HepG2 (cell line): Measurements from ENCODE around the gene NUP85. TPM values are rescaled to one million over a fixed set of nuclear protein-coding genes. Genes with fewer than 3 reads are reported as not detected.
A peak's percentile ranks its signal among the peaks of the same experiment; 100 is the strongest.

Experiments used
- FOXK2 ChIP-seq: fragments of 450-650 bp; IDR thresholded peaks from 2 replicates; pipeline ENCODE4 v1.6.1; 2016
- HNRNPUL1 ChIP-seq: fragments of 200-400 bp; formaldehyde crosslinking; IDR thresholded peaks from 2 replicates; pipeline ENCODE4 v1.6.1; 2017; ENCODE audit warnings: low read depth, mild to moderate bottlenecking, low read length, moderate library complexity
- NPAS2 ChIP-seq: sonication (generic); formaldehyde crosslinking; IDR thresholded peaks from 2 replicates; pipeline ENCODE4 v1.8.0; 2022; ENCODE audit warnings: mild to moderate bottlenecking, missing genetic modification reagents, borderline replicate concordance
- RBFOX2 ChIP-seq: fragments of 200-400 bp; formaldehyde crosslinking; IDR thresholded peaks from 2 replicates; pipeline ENCODE4 v1.6.1; 2017; ENCODE audit warnings: low read depth, mild to moderate bottlenecking, low read length
- ZBTB42 ChIP-seq: sonication (generic); formaldehyde crosslinking; IDR thresholded peaks from 2 replicates; pipeline ENCODE4 v1.5.0; 2020; ENCODE audit warnings: mild to moderate bottlenecking, missing genetic modification reagents
- ZFAT ChIP-seq: sonication (generic); formaldehyde crosslinking; conservative IDR thresholded peaks from 2 replicates; pipeline ENCODE4 v1.8.1; 2023; ENCODE audit warnings: missing genetic modification reagents, inconsistent platforms
- ZFP1 ChIP-seq: IDR thresholded peaks from 2 replicates; pipeline ENCODE4 v1.6.1; 2016
- ZMYM2 ChIP-seq: sonication (generic); formaldehyde crosslinking; IDR thresholded peaks from 2 replicates; pipeline ENCODE4 v1.8.0; 2022; ENCODE audit warnings: mild to moderate bottlenecking, missing genetic modification reagents
- ZNF101 ChIP-seq: sonication (generic); formaldehyde crosslinking; IDR thresholded peaks from 2 replicates; pipeline ENCODE4 v1.4.0; 2020; ENCODE audit warnings: mild to moderate bottlenecking, low read depth, missing genetic modification reagents, borderline replicate concordance
- ZNF670 ChIP-seq: sonication (generic); formaldehyde crosslinking; IDR thresholded peaks from 2 replicates; pipeline ENCODE4 v1.8.0; 2022; ENCODE audit warnings: mild to moderate bottlenecking, missing genetic modification reagents, borderline replicate concordance
- ZNF672 ChIP-seq: sonication (generic); formaldehyde crosslinking; IDR thresholded peaks from 2 replicates; pipeline ENCODE4 v1.8.1; 2022; ENCODE audit warnings: missing genetic modification reagents
- ZNF7 ChIP-seq: IDR thresholded peaks from 2 replicates; pipeline ENCODE4 v1.6.1; 2016; ENCODE audit warnings: missing biosample characterization, missing genetic modification reagents
- ZNF790 ChIP-seq: sonication (generic); formaldehyde crosslinking; IDR thresholded peaks from 2 replicates; pipeline ENCODE4 v1.8.0; 2022; ENCODE audit warnings: missing genetic modification reagents, mild to moderate bottlenecking, borderline replicate concordance
- polyA plus RNA-seq, 8 experiments: library from polyadenylated mRNA; depleted of rRNA in 3 of 8; stranded (reverse) in 7 of 8; unstranded in 1 of 8; fragments of >200 nt; fragmentation: Illumina TruSeq in 4 of 8; extraction: Trizol in 4 of 8; gene quantifications; 2 replicates each; pipeline versions ENCODE4 v1.2.1 to v1.2.3, GENCODE V29; 2011 to 2016; ENCODE audit warnings: low read depth in 4 of 8, missing spikeins in 1 of 8, mixed read lengths in 1 of 8; ENCODE audit not compliant: insufficient read depth in 1 of 8
- total RNA-seq, 5 experiments: library from RNA; depleted of rRNA; stranded (reverse); fragments of >200 nt; fragmentation: Illumina TruSeq; extraction: Trizol; gene quantifications; 2 replicates each; pipeline ENCODE4 v1.2.3, GENCODE V29; 2016; ENCODE audit warnings: low read depth in 1 of 5
- TF ChIP-seq, protein P1 (sequence below), 2 experiments: fragments of 450-650 bp in 1 of 2; sonication (generic) in 1 of 2; formaldehyde crosslinking in 1 of 2; IDR thresholded peaks; 2 replicates each; pipeline versions ENCODE4 v1.6.1 to v1.8.0; 2016 to 2022; ENCODE audit warnings: antibody characterized with exemption in 1 of 2, mild to moderate bottlenecking in 1 of 2, missing genetic modification reagents in 1 of 2
- TF ChIP-seq, protein P2 (sequence below): sonication (generic); formaldehyde crosslinking; IDR thresholded peaks from 2 replicates; pipeline ENCODE4 v1.4.0; 2020; ENCODE audit warnings: missing genetic modification reagents, borderline replicate concordance
- TF ChIP-seq, protein P3 (sequence below): sonication (generic); formaldehyde crosslinking; IDR thresholded peaks from 2 replicates; pipeline ENCODE4 v1.8.1; 2023; ENCODE audit warnings: missing genetic modification reagents, mild to moderate bottlenecking, borderline replicate concordance

The NUP85 gene
- total and polyA plus RNA-seq, 2 of the 13 experiments (the other 11 are each of a cell fraction or from before 2014, with no cell fraction given): 89.1 to 124 TPM

DNA sequence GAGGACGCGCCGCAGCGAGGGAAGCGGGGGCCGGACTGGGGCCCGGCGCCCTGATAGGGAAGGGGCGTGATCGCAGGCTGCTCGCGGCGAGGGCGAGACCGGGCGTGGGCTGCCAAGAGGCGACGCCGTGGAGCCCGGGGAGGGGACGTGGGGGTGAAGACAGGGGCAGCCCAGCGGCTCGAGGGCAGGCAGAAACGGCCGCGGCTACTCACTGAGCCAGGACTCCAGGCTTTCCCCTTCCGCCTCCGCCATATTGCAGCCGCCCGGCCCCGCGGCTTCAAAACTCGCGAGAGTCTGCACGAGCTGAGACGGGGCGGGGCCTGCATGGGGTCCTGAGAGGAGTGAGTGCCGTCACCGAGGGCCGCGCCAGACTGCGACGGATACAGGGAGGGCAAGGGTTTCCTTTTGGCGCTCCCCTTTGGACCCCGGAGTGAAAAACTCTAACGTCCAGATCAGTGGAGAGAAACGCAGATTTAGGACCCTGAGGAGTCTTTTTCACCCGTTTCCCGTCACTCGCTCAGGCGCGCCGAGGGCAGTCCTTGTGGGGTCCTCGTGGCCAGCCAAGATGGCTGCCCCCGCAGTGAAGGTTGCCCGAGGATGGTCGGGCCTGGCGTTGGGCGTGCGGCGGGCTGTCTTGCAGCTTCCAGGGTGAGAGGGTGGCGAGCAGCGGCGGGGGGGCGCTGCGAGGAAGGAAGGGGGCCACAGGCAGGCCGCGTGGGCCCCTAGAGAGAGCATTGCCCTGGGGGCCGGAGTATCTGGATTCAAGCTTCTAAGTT, 56.0 kb downstream of the NUP85 start, which contains the start of the genes GGA3 and MRPS7 (continued):
- TF ChIP-seq, protein P1, sequence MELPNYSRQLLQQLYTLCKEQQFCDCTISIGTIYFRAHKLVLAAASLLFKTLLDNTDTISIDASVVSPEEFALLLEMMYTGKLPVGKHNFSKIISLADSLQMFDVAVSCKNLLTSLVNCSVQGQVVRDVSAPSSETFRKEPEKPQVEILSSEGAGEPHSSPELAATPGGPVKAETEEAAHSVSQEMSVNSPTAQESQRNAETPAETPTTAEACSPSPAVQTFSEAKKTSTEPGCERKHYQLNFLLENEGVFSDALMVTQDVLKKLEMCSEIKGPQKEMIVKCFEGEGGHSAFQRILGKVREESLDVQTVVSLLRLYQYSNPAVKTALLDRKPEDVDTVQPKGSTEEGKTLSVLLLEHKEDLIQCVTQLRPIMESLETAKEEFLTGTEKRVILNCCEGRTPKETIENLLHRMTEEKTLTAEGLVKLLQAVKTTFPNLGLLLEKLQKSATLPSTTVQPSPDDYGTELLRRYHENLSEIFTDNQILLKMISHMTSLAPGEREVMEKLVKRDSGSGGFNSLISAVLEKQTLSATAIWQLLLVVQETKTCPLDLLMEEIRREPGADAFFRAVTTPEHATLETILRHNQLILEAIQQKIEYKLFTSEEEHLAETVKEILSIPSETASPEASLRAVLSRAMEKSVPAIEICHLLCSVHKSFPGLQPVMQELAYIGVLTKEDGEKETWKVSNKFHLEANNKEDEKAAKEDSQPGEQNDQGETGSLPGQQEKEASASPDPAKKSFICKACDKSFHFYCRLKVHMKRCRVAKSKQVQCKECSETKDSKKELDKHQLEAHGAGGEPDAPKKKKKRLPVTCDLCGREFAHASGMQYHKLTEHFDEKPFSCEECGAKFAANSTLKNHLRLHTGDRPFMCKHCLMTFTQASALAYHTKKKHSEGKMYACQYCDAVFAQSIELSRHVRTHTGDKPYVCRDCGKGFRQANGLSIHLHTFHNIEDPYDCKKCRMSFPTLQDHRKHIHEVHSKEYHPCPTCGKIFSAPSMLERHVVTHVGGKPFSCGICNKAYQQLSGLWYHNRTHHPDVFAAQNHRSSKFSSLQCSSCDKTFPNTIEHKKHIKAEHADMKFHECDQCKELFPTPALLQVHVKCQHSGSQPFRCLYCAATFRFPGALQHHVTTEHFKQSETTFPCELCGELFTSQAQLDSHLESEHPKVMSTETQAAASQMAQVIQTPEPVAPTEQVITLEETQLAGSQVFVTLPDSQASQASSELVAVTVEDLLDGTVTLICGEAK (IDR thresholded peaks at IDR 0.05): no peak
- TF ChIP-seq, protein P1 (CRISPR knock-in tag; IDR thresholded peaks at IDR 0.05): peak; percentile 51
- TF ChIP-seq ZNF672 (CRISPR knock-in tag) (no peak), FOXK2 (no peak; the same call in 1 of the 2 replicates), ZNF790 (CRISPR knock-in tag) (peak; percentile 83; the same call in 1 of the 2 replicates), ZFP1 (CRISPR knock-in tag) (peak; percentile 55; the same call in 1 of the 2 replicates), ZBTB42 (CRISPR knock-in tag) (peak; percentile 92), ZMYM2 (CRISPR knock-in tag) (peak; percentile 81), ZFAT (no peak), RBFOX2 (peak; percentile 98), ZNF670 (CRISPR knock-in tag) (peak; percentile 95), HNRNPUL1 (no peak), ZNF7 (no peak), NPAS2 (CRISPR knock-in tag) (no peak), ZNF101 (CRISPR knock-in tag) (no peak)
- TF ChIP-seq, protein P2, sequence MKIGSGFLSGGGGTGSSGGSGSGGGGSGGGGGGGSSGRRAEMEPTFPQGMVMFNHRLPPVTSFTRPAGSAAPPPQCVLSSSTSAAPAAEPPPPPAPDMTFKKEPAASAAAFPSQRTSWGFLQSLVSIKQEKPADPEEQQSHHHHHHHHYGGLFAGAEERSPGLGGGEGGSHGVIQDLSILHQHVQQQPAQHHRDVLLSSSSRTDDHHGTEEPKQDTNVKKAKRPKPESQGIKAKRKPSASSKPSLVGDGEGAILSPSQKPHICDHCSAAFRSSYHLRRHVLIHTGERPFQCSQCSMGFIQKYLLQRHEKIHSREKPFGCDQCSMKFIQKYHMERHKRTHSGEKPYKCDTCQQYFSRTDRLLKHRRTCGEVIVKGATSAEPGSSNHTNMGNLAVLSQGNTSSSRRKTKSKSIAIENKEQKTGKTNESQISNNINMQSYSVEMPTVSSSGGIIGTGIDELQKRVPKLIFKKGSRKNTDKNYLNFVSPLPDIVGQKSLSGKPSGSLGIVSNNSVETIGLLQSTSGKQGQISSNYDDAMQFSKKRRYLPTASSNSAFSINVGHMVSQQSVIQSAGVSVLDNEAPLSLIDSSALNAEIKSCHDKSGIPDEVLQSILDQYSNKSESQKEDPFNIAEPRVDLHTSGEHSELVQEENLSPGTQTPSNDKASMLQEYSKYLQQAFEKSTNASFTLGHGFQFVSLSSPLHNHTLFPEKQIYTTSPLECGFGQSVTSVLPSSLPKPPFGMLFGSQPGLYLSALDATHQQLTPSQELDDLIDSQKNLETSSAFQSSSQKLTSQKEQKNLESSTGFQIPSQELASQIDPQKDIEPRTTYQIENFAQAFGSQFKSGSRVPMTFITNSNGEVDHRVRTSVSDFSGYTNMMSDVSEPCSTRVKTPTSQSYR (CRISPR knock-in tag): 0 out of 2 replicates have a peak, but pooled peaks have one; percentile 29
- TF ChIP-seq, protein P3, sequence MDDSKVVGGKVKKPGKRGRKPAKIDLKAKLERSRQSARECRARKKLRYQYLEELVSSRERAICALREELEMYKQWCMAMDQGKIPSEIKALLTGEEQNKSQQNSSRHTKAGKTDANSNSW (CRISPR knock-in tag): 0 out of 2 replicates have a peak, but pooled peaks have one; percentile 24
